Keratinocyte (primary cell): ENCODE measurements around the gene LRWD1. TPM values are rescaled to one million over a fixed set of nuclear protein-coding genes. Genes with fewer than 3 reads are reported as not detected.

Experiments
- DNase-seq: peaks from one replicate; pipeline ENCODE4 v3.0.0-alpha.2; 2011; ENCODE audit warnings: low read depth, missing footprints, low spot score
- FAIRE-seq: peaks from 2 replicates; lab custom pipeline; 2011; peaks lifted over from hg19 to GRCh38; lab: Jason Lieb, UNC
- H2AFZ ChIP-seq: 2 replicates; pipeline ENCODE4 v1.6.0; 2012; ENCODE audit warnings: low read length, control low read depth, inconsistent platforms; ENCODE audit not compliant: control insufficient read depth
- H3K27ac ChIP-seq: 2 replicates; pipeline ENCODE4 v1.5.1; 2011; ENCODE audit warnings: low read length; ENCODE audit not compliant: control insufficient read depth, insufficient read depth
- H3K27me3 ChIP-seq: 3 replicates; pipeline ENCODE4 v1.6.0; 2011; ENCODE audit warnings: low read length; ENCODE audit not compliant: control insufficient read depth, insufficient read depth; ENCODE audit errors: extremely low read depth
- H3K36me3 ChIP-seq, 2 experiments: 2 replicates in 1 of 2; 3 replicates in 1 of 2; pipeline ENCODE4 v1.5.1; 2011; ENCODE audit warnings: low read length in 2 of 2, mild to moderate bottlenecking in 1 of 2; ENCODE audit not compliant: control insufficient read depth in 2 of 2, insufficient read depth in 2 of 2; ENCODE audit errors: extremely low read depth in 1 of 2
- H3K4me1 ChIP-seq: 3 replicates; pipeline ENCODE4 v1.5.1; 2011; ENCODE audit warnings: low read length; ENCODE audit not compliant: control insufficient read depth, insufficient read depth; ENCODE audit errors: extremely low read depth
- H3K4me2 ChIP-seq: 3 replicates; pipeline ENCODE4 v1.6.0; 2011; ENCODE audit warnings: low read depth, low read length; ENCODE audit not compliant: control insufficient read depth, insufficient read depth; ENCODE audit errors: extremely low read depth
- H3K4me3 ChIP-seq, 3 experiments: fragments of 200-600 bp in 1 of 3; sonication (generic) in 1 of 3; 2 replicates in 2 of 3; 3 replicates in 1 of 3; pipeline ENCODE4 v1.5.1; 2011 to 2016; ENCODE audit warnings: low read length in 3 of 3, mild to moderate bottlenecking in 3 of 3, control low read depth in 2 of 3, inconsistent platforms in 1 of 3, low read depth in 1 of 3, mixed read lengths in 1 of 3, mixed run types in 1 of 3, moderate library complexity in 1 of 3; ENCODE audit not compliant: control insufficient read depth in 2 of 3, insufficient read depth in 2 of 3; ENCODE audit errors: extremely low read depth in 1 of 3
- H3K79me2 ChIP-seq: 2 replicates; pipeline ENCODE4 v1.6.0; 2012; ENCODE audit warnings: low read length; ENCODE audit not compliant: control insufficient read depth, insufficient read depth
- H3K9ac ChIP-seq: 3 replicates; pipeline ENCODE4 v1.6.0; 2011; ENCODE audit warnings: low read length; ENCODE audit not compliant: control insufficient read depth, insufficient read depth; ENCODE audit errors: extremely low read depth
- H3K9me1 ChIP-seq: 3 replicates; pipeline ENCODE4 v1.6.0; 2011; ENCODE audit warnings: low read length; ENCODE audit not compliant: control insufficient read depth, insufficient read depth; ENCODE audit errors: extremely low read depth
- H3K9me3 ChIP-seq: 2 replicates; pipeline ENCODE4 v1.5.1; 2012; ENCODE audit warnings: low read depth, low read length; ENCODE audit not compliant: control insufficient read depth
- H4K20me1 ChIP-seq: 3 replicates; pipeline ENCODE4 v1.6.0; 2011; ENCODE audit warnings: low read length; ENCODE audit not compliant: control insufficient read depth, insufficient read depth; ENCODE audit errors: extremely low read depth
- EZH2 ChIP-seq: IDR thresholded peaks from one replicate; pipeline ENCODE4 v1.6.1; 2012; ENCODE audit warnings: inconsistent platforms, mild to moderate bottlenecking, low read length, moderate library complexity
- dilution Hi-C: fragments of 300-500 bp; cut with MboI; formaldehyde crosslinking; loops from one replicate; pipeline ENCODE4 v1.7.0; 2020; ENCODE audit warnings: low sequenced_read_pairs; ENCODE audit not compliant: extremely low pct_ligation_motif_present
- polyA plus RNA-seq, 5 experiments: library from polyadenylated mRNA; depleted of rRNA in 3 of 5; stranded (reverse) in 3 of 5; stranded (forward) in 1 of 5; unstranded in 1 of 5; fragments of >200 nt; gene quantifications; 1 replicate in 1 of 5; 2 replicates in 3 of 5; 3 replicates in 1 of 5; pipeline versions ENCODE4 v1.2.1 to v1.2.3, GENCODE V29; 2011 to 2012; ENCODE audit warnings: missing spikeins in 2 of 5, low read depth in 1 of 5, low replicate concordance in 1 of 5
- TF ChIP-seq, protein P1 (sequence below), 3 experiments: IDR thresholded peaks in 1 of 3; conservative IDR thresholded peaks in 1 of 3; optimal IDR thresholded peaks in 1 of 3; 2 replicates in 2 of 3; 3 replicates in 1 of 3; pipeline versions ENCODE3 to v1.5.1; 2011; ENCODE audit warnings: low read length in 3 of 3, mild to moderate bottlenecking in 3 of 3, moderate library complexity in 2 of 3, control low read depth in 1 of 3, inconsistent platforms in 1 of 3; ENCODE audit not compliant: insufficient read depth in 2 of 3; ENCODE audit errors: extremely low read depth in 1 of 3

LRWD1 gene
- polyA plus RNA-seq, 1 donor (not counting 4 experiments of a cell fraction or from before 2014, with no cell fraction given), result 11.3 TPM

DNA sequence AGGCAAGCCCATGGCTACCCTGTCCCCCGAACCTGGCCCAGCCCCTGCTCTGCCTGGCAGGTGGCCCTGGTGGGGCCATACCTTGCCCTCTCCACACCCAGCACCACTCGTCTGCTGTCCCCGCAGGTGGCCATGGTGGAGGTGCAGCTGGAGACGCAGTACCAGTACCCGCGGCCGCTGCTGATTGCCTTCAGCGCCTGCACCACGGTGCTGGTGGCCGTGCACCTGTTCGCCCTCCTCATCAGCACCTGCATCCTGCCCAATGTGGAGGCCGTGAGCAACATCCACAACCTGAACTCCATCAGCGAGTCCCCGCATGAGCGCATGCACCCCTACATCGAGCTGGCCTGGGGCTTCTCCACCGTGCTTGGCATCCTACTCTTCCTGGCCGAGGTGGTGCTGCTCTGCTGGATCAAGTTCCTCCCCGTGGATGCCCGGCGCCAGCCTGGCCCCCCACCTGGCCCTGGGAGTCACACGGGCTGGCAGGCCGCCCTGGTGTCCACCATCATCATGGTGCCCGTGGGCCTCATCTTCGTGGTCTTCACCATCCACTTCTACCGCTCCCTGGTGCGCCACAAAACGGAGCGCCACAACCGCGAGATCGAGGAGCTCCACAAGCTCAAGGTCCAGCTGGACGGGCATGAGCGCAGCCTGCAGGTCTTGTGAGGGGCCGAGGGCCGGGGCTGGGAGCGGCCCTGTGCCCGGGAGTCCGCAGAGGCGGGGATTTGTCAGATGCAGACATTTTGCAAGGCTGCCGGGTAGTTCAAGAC, 18.2 kb upstream of the LRWD1 start:
- no peak overlapping the region for H3K4me2 ChIP-seq
- no peak overlapping the region for H2AFZ ChIP-seq
- H3K4me1 ChIP-seq, result peaks cover 6% of the 10 kb centered on the region
- H3K27ac ChIP-seq, result no peak overlapping the region
- H3K4me3 ChIP-seq, result no peak overlapping the region
- TF ChIP-seq EZH2, result no peak
- TF ChIP-seq, protein P1, sequence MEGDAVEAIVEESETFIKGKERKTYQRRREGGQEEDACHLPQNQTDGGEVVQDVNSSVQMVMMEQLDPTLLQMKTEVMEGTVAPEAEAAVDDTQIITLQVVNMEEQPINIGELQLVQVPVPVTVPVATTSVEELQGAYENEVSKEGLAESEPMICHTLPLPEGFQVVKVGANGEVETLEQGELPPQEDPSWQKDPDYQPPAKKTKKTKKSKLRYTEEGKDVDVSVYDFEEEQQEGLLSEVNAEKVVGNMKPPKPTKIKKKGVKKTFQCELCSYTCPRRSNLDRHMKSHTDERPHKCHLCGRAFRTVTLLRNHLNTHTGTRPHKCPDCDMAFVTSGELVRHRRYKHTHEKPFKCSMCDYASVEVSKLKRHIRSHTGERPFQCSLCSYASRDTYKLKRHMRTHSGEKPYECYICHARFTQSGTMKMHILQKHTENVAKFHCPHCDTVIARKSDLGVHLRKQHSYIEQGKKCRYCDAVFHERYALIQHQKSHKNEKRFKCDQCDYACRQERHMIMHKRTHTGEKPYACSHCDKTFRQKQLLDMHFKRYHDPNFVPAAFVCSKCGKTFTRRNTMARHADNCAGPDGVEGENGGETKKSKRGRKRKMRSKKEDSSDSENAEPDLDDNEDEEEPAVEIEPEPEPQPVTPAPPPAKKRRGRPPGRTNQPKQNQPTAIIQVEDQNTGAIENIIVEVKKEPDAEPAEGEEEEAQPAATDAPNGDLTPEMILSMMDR (optimal IDR thresholded peaks at IDR 0.05 in 1 of 3, IDR thresholded peaks at IDR 0.05 in 1 of 3, conservative IDR thresholded peaks at IDR 0.05 in 1 of 3; ENCODE audit: extremely low read depth in 1 of 3, insufficient read depth in 2 of 3, low read length in 3 of 3), result no peak
- no peaks in the 10 kb centered on the region for H3K27me3 ChIP-seq
- H3K9me1 ChIP-seq, result no peaks in the 10 kb centered on the region
- H4K20me1 ChIP-seq, result no peaks in the 10 kb centered on the region
- dilution Hi-C loops, result no loop called here
- DNase-seq, result no peak
- no peaks in the 10 kb centered on the region for H3K9me3 ChIP-seq
- H3K36me3 ChIP-seq, result no peaks in the 10 kb centered on the region
- FAIRE-seq, result no peak
- H3K9ac ChIP-seq, result no peak overlapping the region
- no peaks in the 10 kb centered on the region for H3K79me2 ChIP-seq

DNA sequence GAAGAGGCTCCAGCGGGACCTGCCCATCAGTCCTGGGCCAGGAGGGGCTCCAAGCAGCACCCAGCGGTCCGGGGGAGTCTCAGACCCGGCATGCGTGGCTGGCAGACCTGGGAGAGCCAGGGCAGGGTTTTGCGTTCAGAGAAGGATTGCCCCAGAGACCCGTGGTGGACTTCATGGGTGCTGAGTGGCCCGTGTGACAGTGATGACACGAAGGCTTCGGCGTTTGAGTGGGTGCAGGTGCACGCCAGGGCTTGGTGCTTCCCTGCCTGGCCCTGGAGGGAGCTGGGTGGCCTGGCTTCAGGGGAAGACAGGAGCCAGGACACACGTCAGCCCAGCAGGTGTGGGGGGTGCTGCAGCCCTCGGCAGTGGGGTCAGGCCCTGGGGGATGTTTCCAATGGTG, 17.5 kb upstream of the LRWD1 start:
- Histone ChIP-seq H3K9me3 (no peaks in the 10 kb centered on the region), H4K20me1 (no peaks in the 10 kb centered on the region), H3K4me1 (peaks cover 10% of the 10 kb centered on the region), H3K27me3 (no peaks in the 10 kb centered on the region), H3K27ac (no peak overlapping the region), H3K4me2 (no peak overlapping the region), H3K4me3 (no peak overlapping the region), H3K36me3 (no peaks in the 10 kb centered on the region), H2AFZ (no peak overlapping the region), H3K79me2 (no peaks in the 10 kb centered on the region), H3K9ac (no peak overlapping the region), H3K9me1 (no peaks in the 10 kb centered on the region)
- dilution Hi-C loops, result no loop called here
- DNase-seq, result no peak
- TF ChIP-seq EZH2, result no peak
- TF ChIP-seq, protein P1 (optimal IDR thresholded peaks at IDR 0.05 in 1 of 3, IDR thresholded peaks at IDR 0.05 in 1 of 3, conservative IDR thresholded peaks at IDR 0.05 in 1 of 3; ENCODE audit: extremely low read depth in 1 of 3, insufficient read depth in 2 of 3, low read length in 3 of 3), result no peak
- no peak for FAIRE-seq
